Measurements from ENCODE around the gene UFD1.
"Not testable (repeated sequence)": the region's sequence is repeated elsewhere in the genome, so short reads cannot be mapped to it uniquely, and the experiment has no call there.

The UFD1 gene

DNA sequence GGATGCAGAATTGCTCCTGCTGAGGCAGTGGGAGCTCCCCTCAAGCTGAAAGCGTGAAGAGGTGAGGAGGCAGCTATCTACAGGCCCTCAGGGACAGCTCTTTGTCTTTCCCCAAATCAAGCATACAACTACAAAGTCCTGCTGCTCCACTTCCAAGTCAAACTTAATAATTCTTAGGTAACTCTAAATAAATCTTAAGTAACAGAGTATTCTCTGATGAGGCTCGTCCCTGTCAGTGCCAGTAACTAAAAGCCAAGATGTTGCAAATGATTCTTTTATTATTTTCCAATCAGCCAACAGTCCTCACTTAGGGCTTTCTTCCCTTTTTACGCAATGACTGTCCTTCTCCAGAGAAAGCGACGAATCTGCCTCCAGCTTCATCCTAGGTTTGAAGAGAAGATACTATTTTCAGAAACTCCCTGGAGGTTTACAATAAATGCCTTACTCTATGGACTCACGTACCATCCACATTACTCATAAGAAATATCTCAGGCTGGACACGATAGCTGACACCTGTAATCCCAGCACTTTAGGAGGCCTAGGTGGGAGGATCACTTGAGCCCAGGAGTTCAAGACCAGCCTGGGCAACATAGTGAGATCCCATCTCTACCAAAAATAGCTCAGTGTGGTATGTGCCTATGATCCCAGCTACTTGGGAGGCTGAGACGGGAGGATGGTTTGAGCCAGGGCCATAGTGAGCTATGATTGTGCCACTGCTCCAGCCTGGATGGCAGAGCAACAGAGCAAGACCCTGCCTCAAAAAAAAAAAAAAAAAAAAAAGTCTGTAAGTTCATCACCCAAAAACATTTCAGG lies 28.4 kb downstream of the UFD1 start:
- DNase-seq, result no peak

DNA sequence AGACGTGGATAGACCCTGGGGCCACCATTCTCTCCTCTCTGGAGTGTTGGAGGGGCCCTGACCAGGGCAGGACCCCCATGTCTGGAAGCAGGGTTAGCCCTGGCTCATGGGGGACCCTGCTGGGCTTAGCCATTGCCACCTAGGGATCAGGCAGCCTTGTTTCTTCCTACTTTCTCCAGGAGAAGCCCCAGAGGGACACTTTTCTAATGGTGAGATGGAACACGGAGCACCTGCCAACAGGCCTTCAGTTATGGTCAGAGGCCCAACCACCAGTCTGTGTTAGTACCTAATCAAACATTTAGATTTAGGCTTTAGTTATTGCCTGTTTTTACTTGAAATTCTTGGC lies 29.6 kb downstream of the UFD1 start:
- DNase-seq, result no peak

DNA sequence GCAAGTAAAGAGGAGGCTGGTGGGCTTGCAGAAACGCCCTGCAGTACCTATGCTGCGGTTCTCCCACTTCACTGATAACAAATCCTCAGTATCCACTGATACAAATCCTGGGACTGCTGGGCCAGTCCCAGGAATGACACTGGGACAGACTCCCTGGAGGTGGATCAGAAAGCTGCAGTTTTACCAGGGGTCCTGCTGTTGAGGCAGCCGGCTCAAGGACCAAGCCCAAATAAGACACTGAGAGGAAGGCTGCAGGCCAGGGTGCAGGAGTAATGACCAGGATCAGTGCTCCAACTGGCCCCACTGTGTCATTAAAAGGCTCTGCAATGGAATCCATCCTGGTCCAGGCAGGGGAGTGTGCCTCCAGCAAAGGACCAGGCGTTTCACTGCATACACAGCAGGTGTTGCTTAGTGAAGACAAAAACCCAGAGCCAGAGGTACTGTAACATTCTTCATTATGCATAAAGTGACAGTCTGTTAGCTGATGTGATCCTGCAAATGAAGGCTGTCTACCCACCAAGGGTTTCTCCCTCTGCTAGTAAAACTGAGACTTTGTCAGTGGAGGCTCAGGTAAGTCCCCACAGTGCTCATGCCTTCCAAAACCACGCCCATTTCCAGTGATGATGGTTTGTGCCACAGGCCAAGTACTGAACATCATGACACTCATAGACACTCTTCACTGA lies 30.1 kb downstream of the UFD1 start:
- peak; percentile 1 for DNase-seq

DNA sequence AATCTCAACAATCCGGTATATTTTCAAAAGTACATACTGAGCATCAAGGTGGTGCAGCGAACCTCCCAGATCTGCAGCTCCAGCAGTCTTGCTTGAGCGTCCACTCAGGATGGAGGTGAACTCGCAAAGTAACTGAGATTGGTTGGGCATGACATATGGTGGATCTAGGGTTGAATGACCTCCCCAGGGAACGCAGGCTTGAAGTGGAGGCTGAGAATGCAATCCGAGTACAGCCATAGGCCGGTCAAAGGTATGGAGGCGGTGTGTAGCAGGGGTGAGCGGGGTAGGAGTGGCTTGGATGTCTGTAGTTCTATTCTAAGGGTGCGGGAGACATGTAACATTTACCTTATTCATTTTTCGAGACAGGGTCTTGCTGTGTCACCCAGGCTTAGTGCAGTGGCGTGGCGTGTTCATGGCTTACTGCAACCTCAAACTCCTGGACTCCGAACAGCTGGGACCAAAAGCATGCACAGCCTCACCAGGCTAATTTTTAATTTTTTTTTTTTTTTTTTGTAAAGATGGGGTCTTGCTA lies 30.9 kb downstream of the UFD1 start:
- DNase-seq, result no peak

DNA sequence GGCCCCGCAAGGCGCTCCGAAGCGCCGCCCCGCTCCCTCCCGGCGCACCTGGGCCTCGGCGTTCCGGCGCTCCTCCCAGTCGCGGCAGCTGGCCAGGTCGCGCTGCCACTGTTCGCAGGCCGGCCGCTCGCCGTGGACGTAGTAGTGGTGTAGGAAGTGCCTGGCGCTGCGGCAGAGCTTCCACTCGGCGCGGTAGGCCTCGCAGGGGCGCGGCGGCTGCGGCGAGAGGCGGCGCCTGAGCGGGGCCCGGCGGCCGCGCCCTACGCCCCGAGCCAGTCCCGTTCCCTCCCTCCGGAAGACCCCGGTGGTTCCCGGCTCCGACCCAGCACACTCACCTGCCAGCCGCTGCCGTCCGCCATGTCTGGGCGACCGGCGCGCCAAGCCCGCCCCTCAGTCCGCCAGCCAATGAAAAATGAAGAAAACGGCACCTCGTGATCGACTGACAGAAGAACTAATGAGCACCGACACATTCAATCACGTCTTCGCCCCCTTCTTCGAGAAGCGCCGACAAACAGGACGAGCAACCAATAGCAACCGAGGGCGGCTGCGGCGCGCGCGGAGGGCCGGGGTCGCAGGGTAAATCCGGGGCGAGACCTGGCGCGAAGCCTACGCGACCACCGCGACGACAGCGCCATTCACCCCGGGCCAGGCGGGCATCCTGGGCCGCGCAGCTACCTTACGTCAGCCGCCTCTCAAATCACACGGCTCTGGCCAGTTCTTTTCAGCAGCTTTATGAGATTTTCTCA lies 31.5 kb downstream of the UFD1 start, which contains the start of gene C22orf39:
TSS of gene C22orf39 (minus strand) at position 382 of the 746 bp plus-strand sequence. CDS start at position 359, 23 bp downstream.
- peak; percentile 90 for DNase-seq

DNA sequence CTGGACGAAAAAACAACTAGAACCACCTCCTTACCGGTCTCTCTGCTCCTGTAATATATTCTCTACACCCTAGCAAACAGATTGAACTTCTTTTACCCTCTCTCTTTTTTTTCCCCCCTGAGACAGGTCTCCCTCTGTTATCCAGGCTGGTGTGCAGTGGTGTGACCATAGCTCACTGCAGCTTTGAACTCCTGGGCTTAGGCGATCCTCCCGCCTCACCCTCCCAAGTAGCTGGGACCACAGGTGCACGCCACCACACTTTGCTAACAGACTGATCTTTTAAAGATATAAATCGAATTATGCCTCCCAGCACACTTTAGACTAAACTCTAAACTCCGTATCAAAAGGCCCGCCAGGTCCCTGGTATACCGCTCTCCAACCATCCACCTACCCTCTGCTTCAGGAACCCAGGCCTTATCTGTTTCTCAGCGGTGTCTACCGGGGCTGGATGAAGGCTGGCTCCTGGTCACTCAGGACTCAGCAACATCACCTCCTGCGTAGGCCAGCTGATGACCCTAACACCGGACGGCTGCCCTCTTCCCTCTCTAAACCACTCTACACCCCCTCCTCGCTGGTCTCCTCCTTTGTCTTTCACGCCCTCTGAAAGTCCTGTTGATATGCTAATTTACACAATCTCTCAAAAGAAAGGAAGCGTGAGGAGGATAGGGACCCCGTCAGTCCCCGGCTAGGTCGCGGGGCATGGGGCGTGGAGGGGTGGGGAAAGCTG lies 32.2 kb downstream of the UFD1 start:
- peak; percentile 2 for DNase-seq

DNA sequence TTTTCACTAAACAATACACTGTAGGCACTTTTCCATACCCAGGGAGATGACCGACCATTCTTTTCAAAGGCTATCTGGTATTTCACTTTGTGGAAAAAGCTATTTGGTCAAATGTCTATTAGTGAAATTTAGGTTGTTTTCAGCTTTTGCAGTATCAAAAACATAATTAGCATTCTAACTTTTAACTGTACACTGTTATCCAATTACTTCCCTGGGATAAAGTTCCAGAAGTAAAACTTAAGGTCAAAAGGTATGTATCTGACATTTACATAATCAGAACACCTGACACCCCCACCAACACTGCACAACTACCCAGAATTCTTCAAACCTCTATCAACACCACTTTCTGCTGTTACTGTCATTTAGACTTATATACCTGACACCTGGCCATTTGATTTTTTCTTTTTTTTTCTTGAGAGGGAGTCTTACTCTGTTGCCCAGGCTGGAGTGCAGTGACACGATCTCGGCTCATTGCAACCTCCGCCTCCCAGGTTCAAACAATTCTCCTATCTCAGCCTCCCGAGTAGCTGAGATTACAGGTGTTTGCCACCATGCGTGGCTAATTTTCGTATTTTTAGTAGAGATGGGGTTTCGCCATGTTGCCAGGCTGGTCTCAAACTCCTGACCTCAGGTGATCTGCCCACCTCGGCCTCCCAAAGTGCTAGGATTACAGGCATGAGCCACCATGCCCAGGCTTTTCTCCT lies 33.6 kb downstream of the UFD1 start:
- not testable (repeated sequence) for DNase-seq

DNA sequence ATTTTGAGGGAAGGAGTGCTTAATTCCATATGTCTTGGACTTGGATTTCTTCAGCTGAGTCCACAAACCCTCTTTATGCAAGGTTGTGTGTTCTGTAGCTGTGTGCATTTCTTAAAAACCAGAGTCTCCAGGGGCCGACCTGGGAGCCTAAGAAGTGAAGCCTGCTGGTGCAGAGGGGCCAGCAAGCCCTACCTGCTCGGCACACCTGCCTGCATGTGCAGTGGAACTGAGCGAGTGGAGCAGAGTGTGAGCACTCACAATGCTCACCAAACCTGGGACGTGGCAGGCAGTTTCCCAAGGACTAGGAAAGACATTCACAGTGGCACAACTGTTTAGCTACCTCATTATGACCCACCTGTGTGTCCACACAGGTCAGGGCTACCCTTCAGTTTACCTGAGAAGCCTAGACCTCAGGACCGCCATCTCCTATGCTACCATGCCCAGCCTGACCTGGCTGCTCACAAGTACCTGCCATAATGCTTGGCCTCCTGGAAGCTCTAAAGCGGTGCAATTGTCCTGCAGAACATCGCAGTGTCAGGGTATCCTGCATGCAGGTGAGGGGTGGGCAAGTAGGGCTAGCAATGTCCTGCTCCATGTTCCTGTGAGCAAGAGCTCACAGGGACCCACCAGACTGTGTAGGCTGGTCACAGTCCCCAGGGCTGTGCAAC lies 35.3 kb downstream of the UFD1 start:
- no peak for DNase-seq

DNA sequence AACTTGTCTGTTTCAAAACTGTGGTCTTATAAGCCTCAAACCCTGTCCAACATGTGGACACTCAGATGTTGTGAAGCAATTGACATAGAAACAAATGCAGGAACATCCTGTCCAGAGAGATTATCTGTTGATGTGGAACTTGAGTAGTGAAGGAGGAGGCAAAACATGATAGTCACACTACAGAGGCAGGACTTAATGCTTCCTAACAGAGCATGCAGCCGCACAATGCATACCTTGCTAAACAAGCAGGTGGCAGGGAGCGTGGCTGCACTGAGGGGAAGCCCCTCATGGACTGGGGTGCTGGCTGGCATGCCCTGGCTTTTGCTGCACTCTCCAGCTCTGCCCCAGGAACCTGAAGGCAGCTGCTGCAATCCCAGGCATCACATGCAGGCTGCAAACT lies 36.8 kb downstream of the UFD1 start:
- no peak for DNase-seq

DNA sequence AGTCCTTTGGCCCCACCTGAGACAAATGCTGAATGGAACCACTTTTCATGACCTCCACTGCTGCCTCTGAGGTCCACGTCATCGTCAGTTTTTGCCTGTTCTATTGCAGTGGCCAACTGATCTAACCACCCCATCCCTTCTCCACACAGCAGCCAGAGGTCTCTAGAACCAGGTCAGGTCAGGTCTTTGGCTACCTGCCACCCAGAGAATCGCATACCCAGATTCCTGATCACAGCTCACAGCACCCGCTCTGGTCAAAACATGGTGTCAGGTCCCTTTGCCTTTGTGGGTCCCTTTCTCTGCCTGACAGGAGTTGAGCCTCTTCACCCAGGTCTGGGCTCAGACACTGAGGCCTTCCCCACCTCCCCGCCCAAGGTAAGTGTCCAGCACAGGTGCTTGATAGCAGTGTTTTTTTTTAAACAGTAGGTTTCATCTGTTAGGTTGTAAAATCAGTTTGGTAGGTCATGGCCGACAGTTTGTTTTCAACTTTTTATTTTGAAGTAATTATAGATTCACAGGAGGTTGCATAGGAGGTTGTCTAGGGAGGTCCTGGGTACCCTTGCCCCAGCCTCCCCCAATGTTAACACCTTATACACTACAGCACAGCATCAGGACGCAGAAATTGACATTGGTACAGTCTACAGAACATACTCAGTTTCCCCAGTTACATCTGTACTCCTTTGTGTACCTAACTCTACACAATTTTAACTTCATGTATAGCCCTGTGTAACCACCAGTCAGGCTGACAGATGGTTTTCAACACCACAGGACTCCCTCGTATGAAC lies 38.4 kb downstream of the UFD1 start:
- DNase-seq, result no peak

DNA sequence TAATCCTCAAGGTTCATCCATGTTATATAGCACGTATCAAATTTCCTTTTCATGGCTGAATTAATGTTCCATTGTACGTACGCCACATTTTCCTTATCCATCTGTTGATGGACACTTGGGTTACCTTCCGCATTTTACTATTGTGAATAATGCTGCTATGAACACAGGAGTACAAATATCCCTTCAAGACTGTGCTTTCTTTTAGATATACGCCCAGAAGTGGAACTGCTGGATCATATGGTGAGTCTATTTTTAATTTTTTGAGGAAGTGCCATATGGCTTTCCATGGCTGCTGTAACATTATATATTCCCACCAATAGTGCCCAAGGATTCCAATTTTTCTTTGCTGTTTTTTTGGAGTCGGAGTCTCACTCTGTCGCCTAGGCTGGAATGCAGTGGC lies 40.7 kb downstream of the UFD1 start:
- no peak for DNase-seq

DNA sequence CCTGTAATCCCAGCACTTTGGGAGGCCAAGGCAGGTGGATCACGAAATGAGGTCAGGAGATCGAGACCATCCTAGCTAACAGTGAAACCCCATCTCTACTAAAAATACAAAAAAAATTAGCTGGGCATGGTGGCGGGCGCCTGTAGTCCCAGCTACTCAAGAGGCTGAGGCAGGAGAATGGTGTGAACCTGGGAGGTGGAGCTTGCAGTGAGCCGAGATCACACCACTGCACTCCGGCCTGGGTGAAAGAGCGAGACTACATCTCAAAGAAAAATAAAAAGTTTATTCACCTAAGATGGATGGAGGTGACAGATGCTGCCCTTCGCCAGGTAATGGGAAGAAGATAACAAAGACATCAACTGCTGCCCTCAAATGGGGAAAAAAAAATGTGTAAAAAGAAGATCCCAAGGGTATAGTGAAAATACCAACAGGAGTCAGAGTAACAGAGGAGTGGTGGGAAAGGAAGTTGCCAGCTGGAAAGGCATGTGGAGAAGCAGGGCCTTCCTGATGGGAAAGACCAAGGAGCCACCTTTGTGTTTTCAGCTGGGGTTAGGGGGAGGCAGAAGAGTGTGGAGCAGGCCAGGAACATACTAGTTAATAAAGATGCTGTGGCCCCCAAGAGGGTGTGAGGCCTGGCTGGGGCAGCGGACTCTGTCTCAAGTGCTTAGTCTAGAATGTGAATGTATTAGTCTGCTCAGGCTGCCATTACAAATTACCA lies 42.4 kb downstream of the UFD1 start:
- not testable (repeated sequence) for DNase-seq

DNA sequence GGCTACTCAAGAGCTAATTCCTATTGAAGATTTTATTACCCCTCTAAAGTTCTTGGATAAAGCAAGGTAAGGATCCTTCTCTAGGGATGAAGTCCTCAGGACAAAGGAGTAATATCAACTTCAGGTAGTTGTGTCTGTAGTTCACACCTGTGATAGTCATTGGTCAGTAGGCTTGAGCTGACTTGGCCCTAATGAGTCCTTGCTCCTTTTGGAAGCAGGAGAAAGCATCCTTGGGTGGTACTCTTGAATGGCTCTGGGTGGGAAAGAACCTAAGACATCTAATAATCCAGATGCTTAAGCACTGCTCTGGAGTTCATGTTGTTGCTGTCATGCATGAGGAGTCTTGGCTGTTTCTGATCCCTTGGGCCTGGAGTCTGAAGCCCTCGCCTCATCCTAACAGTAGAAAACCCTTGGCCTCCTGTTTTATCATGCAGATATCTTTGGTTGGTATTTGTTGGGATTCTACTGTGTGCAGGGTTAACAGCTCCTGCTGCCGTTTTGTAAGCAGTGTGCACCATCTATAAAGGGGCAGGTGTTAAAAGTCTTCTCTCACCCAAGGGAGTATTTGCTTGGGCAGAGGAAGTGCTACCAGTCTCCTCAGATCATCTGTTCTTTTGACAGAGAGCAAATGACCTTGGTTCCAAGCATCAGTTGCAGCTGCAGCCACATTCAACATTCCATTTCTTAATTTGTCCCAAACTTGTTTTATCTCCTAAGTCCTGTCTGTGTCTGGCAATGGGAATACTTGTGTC lies 44.0 kb downstream of the UFD1 start:
- DNase-seq, result no peak

DNA sequence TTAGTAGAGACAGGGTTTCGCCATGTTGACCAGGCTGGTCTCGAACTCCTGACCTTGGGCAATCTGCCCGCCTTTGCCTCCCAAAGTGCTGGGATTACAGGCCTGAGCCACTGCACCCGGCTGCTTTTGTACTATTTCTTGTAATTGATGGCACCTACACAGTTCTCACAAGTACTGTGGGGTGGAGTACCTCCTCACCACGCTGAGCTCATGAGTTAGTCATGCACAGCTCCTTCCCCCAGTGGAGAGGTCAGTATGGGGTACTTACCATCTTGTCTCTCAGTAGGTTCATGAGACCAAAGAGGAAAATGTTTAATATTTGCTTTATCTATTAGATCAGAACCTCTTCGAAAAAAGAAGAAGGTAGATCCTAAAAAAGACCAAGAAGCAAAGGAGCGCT lies 44.6 kb downstream of the UFD1 start:
- DNase-seq, result no peak

DNA sequence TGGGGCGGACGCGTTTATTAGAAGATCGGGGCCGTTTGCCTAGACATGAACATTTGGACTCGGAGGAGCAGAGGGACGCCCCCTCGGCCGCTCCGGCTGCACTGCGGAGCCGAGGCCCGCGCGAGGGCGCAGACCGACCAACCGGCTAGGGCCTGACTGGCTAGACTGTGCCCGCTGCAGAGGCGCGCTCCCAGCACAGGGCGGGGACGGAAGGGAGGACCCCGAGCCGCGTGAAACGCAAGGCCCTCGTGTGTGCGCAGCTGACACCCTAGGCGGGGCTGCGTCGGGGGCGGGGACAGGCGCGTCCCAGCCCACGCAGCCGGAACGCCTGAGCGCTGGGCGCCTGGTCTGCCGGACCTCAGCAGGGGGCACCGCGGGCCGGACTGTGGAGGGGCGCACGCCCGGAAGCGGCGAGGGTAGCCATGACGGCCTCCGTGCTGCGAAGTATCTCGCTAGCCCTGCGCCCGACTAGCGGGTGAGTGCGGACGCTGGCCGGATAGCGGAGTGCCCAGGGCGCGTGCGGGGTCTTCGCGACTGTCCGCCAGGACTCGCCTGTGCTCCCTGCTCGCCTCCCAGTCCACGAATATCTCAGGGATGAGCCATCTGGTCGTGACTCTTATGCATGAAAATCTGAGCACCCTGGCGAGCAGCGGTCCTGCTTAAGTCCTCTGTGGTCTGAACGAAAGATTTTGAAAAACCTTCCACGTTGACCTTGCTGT lies 46.7 kb downstream of the UFD1 start, which contains the start of gene MRPL40:
TSS of gene MRPL40 (plus strand) at position 413 of the 719 bp plus-strand sequence. CDS start at position 423, 10 bp downstream.
- DNase-seq, result peak; percentile 96

DNA sequence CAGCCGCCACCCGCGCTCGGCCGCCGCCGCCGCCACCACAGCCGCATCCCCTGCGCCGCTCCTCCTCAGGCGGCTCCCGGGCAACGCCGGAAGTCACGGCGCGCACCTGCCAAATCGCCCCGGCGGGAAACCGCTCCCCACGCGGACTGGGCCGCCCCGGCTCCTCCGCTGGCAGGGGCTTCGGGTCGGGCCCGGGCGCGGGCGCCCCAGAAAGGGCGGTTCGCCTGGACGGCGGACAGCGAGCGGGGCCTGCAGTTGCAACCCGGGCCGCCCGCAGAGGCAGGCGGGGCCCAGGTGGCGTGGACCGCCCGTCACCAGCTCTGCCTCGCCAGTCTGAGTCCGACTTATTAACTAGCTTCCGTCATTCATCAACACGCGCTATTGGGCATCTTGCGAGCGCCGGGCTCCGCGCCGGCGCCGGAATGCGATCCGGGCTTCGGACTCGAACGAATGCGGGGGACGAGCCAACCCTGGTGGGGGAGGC lies 47.3 kb downstream of the UFD1 start, which contains the start of gene HIRA:
TSS of gene HIRA (minus strand) at position 85 of the 484 bp plus-strand sequence. CDS start 257 bp downstream, outside the sequence.
- DNase-seq, result no peak

DNA sequence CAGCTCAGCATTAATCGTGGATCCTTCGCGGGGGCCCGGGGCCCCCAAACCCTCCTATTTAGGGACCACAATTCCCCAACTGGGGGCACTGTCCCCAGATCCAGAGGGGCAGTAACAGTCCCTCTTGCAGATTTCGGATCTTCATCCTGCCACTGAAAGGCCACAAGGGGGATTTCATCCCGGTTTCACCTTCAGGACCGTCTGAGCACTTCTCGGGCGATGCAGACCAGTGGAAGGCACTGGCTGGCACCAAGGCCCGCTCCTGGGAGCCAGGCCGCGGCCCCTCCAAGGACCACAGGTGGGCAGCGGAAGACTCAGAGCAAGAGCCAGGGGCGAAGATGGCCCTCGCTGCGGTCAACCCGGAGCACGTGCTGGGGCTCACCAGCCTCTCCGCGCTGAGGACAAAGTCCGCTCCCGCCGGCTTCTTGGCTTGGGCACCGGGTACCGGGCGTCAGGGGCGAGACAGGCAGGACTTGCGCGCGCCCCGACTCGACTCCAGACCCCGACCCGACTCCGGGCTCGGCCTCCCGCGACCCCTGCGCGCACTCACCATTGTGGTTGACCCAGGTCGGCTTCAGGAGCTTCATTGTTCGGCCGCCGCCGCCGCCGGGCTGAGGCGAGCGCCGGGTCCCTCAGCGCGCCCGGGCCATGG lies 48.0 kb downstream of the UFD1 start:
- peak; percentile 76 for DNase-seq
